CD4-positive, alpha-beta T cell treated with Interleukin-17A for 4 hours (primary cell): Measurements from ENCODE around the gene KCNN1.
"Not testable (repeated sequence)": the region's sequence is repeated elsewhere in the genome, so short reads cannot be mapped to it uniquely, and the experiment has no call there.

Source experiments
- DNase-seq: peaks from one replicate; pipeline ENCODE4 v3.0.0-alpha.2; 2020; ENCODE audit warnings: mixed read lengths

The KCNN1 gene

DNA sequence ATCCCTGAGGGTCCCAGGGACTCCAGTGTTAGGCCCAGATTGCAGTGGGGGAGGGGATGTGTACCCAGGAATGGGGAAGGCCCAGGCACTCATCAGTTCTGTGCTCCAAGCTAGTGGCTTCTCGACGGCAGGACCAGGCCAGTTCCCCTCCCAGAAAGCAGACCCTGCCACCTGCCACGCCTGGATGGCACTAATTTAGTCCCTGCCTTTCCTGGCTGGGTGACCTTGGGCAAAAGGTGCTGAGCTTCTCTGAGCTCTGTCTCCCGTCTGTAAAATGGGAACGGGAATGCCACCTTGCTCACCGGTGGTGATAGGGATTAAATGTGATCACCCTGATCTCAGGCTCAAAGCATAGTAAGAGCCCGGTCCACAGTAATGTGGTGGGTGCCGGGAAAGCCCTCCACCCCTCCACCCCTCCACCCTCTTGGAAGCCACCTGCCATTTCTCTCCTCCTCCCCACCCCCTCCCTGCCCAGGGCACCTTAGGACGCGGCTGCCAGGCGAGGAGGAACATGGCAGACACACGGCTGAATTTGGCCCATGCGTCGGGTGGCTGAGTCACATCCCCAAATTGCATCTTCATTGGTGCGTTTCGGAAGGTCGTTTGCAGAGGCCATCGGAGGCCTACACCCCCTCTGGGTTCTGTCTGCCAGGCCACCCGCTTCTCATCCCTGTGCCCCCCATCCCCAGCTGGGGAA lies 2.3 kb downstream of the KCNN1 start:
- no peak for DNase-seq

GRCh38 chr19:17972230-17972629 lies 5.3 kb downstream of the KCNN1 start:
- DNase-seq: no peak

DNA sequence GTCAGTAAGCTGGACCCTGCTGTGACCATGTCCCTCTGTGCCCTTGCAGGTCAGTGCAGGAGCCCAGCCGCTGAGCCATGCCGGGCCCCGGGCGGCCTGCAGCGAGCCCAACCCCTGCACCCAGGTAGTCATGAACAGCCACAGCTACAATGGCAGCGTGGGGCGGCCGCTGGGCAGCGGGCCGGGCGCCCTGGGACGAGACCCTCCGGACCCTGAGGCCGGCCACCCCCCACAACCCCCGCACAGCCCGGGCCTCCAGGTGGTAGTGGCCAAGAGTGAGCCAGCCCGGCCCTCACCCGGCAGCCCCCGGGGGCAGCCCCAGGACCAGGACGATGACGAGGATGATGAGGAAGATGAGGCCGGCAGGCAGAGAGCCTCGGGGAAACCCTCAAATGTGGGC lies 6.9 kb downstream of the KCNN1 start:
- DNase-seq: no peak

- DNase-seq: no peak
Measured at GRCh38 chr19:17974551-17974950, 7.6 kb downstream of the KCNN1 start.

DNA sequence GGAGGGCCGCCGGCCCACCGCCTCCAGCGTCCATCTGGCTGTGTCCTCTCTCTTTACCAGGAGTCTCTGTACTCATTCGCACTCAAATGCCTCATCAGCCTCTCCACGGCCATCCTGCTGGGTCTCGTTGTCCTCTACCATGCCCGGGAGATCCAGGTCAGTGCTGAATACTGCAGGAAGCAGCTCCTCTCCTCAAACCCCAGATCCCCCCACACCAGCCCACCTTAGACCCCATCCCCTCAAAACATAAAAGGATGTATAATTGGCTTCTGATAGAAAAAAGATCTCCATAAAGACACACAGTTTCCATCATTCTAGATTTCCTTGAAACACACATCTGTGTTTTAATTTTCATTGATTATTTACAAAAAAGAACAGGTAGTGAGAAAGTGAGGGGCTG lies 8.1 kb downstream of the KCNN1 start:
- DNase-seq: no peak

GRCh38 chr19:17977021-17977420 lies 10.1 kb downstream of the KCNN1 start:
- DNase-seq: no peak

DNA sequence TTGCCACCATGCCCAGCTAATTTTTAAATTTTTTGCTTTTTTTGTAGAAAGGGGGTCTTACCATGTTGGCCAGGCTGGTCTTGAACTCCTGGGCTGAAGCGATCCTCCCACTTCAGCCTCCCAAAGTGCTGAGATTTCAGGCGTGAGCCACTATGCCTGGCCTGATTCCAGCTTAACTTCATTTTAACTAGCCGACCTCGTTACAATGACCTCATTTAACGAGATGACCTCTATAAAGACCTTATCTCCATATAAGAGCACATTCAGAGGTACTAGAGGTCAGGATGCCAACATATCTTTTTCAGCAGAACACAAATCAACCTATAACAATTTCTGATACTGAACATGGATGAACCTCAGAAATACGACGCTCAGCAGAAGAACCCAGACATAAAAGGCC lies 10.6 kb downstream of the KCNN1 start:
- no peak for DNase-seq

GRCh38 chr19:17981611-17982010 lies 14.7 kb downstream of the KCNN1 start:
- DNase-seq: no peak

- no peak for DNase-seq
Measured at GRCh38 chr19:17982430-17982829, 15.5 kb downstream of the KCNN1 start.

GRCh38 chr19:17985037-17985818 lies 18.3 kb downstream of the KCNN1 start:
- DNase-seq: no peak

GRCh38 chr19:17986569-17986968 lies 19.7 kb downstream of the KCNN1 start:
- DNase-seq: not testable (repeated sequence)

DNA sequence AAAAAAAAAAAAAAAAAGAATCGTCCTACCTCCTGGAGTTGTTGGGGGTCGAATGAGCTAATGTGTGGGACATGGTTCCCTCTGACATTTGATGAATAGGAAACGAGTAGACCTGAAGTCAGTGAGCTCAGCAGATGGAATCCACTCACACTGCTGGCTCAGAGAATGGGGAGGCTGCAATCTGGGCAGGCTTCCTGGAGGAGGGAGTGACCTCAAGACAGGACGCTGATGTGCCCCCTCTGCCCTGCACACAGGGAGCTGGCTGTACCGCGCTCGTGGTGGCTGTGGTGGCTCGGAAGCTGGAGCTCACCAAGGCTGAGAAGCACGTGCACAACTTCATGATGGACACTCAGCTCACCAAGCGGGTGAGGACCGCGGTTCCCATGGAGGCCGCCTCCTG lies 21.3 kb downstream of the KCNN1 start:
- no peak for DNase-seq

DNA sequence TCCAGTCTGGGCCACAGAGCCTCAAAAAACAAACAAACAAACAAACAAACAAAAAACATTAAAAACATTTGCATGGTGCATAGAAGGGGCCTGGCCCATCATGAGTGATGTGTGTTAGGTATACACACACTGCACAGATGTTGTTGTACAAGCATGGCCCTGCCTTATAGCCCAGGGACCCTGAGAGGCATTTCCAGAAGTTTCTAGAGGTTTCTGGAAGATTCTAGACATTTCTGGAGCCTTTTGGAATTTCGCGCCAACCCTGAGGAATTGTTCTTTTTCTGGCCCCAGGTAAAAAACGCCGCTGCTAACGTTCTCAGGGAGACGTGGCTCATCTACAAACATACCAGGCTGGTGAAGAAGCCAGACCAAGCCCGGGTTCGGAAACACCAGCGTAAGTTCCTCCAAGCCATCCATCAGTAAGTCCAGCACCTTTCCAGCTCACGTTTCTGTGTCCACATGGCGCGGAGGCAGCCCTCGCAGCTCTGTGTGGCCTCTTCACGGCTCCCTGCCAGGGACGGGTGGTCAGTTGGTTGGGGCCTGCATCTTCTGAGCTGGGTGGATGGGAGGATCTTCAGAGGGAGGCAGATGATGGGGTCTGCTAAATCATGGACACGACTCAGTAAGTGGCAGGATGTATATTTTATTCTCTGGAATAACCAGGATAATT lies 22.7 kb downstream of the KCNN1 start:
- DNase-seq: no peak

- DNase-seq: no peak
Measured at GRCh38 chr19:17993076-17993813, 26.3 kb downstream of the KCNN1 start.

DNA sequence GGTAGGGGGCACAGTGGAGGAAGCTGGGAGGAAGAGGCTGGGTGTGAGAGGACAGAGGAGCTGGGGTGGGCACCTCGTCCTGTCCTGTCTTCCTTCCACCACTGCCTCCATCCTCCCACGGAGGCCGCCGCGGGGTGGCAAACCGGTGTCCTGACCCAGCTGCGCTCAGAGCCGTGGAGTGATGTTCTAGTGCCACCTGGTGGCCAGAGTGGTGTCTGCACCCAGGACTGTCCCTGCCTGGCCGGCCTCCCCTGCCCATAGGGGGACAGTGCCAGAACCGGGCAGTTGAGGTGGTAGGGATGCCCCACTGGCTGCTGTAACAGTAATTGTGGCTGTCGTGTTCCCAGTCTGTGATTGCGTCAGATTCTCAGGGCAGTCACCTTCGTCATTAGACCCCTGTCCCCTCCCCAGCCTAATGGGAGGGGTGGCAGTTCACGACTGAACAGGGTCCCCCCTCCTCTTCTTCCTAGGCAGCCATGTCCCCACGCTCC lies 30.0 kb downstream of the KCNN1 start:
- peak; percentile 91 for DNase-seq

GRCh38 chr19:17997969-17998826 lies 31.3 kb downstream of the KCNN1 start:
- DNase-seq: no peak

- no peak for DNase-seq
Measured at GRCh38 chr19:17998827-17999150, 31.9 kb downstream of the KCNN1 start.

GRCh38 chr19:17999684-18000479 lies 33.0 kb downstream of the KCNN1 start:
- no peak for DNase-seq

DNA sequence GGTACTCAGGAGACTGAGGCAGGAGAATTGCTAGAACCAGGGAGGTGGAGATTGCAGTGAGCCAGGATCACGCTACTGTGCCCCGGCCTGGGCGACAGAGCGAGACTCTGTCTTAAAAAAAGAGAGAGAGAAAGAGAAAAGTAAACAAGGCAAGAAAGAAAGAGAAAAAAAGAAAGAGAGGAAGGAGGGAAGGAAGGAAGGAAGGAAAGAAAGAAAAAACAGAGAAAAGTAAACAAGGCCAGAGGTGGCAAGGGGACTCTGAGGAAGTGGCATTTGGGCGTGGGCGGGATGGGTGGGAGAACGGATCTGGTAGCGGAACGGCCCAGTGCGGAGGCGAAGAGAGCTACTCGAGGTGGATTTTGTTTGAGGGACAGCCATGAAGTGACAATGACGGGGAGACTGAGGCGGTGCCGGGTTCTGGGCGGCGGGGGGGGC lies 33.6 kb downstream of the KCNN1 start:
- DNase-seq: peak; percentile 38

DNA sequence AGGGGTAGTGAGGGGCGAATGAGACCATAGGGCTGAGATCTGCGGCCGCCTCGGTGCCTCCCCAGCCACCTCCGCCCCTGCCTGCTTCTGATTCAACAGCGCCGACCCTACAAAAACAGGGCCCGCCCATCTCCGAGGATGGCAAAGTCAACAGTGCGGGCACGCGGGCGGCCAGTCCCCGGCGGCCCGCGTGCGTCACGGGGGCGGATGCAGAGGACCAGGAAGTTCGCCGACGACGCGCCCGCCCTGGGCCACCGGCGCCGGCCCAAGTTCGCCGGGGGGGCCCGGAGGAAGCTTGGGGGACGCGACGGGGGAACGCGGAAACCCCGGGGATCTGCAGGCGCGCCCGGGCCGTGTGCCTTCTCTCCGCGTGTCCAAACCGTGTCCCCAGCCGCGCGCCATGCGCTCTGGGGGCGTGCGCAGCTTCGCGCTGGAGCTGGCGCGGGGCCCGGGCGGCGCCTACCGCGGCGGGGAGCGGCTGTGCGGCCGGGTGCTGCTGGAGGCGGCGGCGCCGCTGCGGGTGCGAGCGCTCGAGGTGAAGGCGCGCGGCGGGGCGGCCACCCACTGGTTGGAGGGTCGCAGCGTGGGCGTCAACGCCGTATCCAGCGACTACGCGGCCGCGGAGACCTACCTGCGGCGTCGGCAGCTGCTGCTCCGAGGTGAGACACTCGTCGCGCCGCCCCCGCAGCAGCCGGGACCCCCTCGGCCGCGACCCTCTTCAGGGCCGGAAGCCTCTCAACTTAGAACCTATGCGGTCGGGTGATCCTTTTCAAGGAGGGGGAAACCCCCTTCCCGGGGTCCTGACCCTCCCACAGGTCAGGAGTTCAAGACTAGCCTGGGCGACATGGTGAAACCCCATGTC lies 34.2 kb downstream of the KCNN1 start:
- peak; percentile 96 for DNase-seq
